ENCODE results near the gene CALCA.

The CALCA gene

GRCh38 chr11:14973621-14974514 lies 1.7 kb upstream of the CALCA start:
- peak; percentile 61 for DNase-seq
- TF ChIP-seq, protein P1, sequence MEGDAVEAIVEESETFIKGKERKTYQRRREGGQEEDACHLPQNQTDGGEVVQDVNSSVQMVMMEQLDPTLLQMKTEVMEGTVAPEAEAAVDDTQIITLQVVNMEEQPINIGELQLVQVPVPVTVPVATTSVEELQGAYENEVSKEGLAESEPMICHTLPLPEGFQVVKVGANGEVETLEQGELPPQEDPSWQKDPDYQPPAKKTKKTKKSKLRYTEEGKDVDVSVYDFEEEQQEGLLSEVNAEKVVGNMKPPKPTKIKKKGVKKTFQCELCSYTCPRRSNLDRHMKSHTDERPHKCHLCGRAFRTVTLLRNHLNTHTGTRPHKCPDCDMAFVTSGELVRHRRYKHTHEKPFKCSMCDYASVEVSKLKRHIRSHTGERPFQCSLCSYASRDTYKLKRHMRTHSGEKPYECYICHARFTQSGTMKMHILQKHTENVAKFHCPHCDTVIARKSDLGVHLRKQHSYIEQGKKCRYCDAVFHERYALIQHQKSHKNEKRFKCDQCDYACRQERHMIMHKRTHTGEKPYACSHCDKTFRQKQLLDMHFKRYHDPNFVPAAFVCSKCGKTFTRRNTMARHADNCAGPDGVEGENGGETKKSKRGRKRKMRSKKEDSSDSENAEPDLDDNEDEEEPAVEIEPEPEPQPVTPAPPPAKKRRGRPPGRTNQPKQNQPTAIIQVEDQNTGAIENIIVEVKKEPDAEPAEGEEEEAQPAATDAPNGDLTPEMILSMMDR (IDR thresholded peaks at IDR 0.05): no peak
- Mint-ChIP-seq H3K36me3 (ENCODE audit: low read depth) (no peaks in the 10 kb centered on the region), H3K4me3 (peak overlapping the region; percentile 78), H3K9me3 (no peaks in the 10 kb centered on the region), H3K27me3 (ENCODE audit: low read depth, poor library complexity) (peaks cover 97% of the 10 kb centered on the region), H3K4me1 (peaks cover 38% of the 10 kb centered on the region), H3K27ac (no peak overlapping the region)

DNA sequence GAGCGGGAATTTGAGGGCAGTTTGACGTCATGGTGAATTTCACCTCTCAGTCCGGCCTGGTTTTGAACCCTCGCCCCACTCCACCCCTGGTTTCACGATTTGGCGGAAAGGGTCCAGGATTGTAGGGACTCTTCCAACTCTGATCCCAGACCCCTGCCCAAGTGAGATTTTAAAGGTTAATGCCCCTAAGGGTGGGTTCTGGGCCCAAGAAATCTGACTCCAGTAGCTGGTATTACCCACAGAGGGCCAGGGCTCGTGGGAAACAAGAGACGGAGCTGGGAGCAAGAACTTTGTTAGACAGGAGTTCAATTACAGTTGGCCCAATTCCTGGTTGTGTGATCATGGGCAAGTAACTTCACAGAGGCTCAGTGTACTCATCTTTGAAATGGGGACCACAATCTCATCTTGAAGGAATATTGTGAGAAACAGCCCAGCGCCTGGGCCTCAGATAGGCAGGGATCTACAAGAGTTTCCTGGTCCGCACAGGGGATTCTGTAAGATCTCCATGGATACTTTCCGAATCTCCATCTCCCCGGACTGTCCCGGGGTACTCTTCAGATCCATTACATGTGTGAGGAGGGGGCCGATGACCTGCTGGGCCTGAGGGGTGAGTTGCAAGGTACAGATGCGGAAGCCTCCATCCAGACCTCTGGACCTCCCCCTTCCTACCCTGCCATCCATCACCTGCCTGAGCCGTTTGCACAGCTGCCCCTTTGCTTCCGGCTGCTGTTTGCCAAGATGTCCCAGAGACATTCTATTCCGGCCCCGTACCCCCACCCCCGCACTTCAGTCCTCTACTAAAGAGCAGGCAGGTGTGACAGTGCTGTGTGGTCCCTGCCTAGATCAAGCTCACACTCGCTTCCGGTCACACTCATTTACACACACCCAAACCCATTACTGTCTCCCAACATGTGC lies 687 bp upstream of the CALCA start:
- Mint-ChIP-seq H3K27me3 (ENCODE audit: low read depth, poor library complexity) (peaks cover 99% of the 10 kb centered on the region), H3K4me1 (peaks cover 38% of the 10 kb centered on the region), H3K27ac (no peak overlapping the region), H3K4me3 (peak overlapping the region; percentile 78), H3K9me3 (no peaks in the 10 kb centered on the region), H3K36me3 (ENCODE audit: low read depth) (no peaks in the 10 kb centered on the region)
- DNase-seq: peak; percentile 14
- TF ChIP-seq, protein P1 (IDR thresholded peaks at IDR 0.05): no peak

- H3K36me3 Mint-ChIP-seq (ENCODE audit: low read depth): no peaks in the 10 kb centered on the region
- peaks cover 82% of the 10 kb centered on the region for H3K27me3 Mint-ChIP-seq (ENCODE audit: low read depth, poor library complexity)
- peaks cover 29% of the 10 kb centered on the region for H3K4me1 Mint-ChIP-seq
- H3K27ac Mint-ChIP-seq: no peak overlapping the region
- H3K9me3 Mint-ChIP-seq: no peaks in the 10 kb centered on the region
- TF ChIP-seq, protein P1 (IDR thresholded peaks at IDR 0.05): peak; percentile 73
- no peak overlapping the region for H3K4me3 Mint-ChIP-seq
- DNase-seq: peak; percentile 88
Measured at GRCh38 chr11:14969901-14970323, 2.2 kb downstream of the CALCA start.

- Mint-ChIP-seq H3K9me3 (no peaks in the 10 kb centered on the region), H3K27me3 (ENCODE audit: low read depth, poor library complexity) (peaks cover 61% of the 10 kb centered on the region), H3K4me1 (peaks cover 7% of the 10 kb centered on the region), H3K4me3 (no peak overlapping the region), H3K27ac (no peak overlapping the region), H3K36me3 (ENCODE audit: low read depth) (no peaks in the 10 kb centered on the region)
- no peak for DNase-seq
- TF ChIP-seq, protein P1 (IDR thresholded peaks at IDR 0.05): no peak
Measured at GRCh38 chr11:14967581-14968243, 4.4 kb downstream of the CALCA start.

GRCh38 chr11:14956111-14956510 lies 16.0 kb downstream of the CALCA start:
- no peaks in the 10 kb centered on the region for H3K9me3 Mint-ChIP-seq
- H3K27ac Mint-ChIP-seq: no peak overlapping the region
- H3K27me3 Mint-ChIP-seq (ENCODE audit: low read depth, poor library complexity): peaks cover 12% of the 10 kb centered on the region
- H3K4me3 Mint-ChIP-seq: no peak overlapping the region
- TF ChIP-seq, protein P1 (IDR thresholded peaks at IDR 0.05): no peak
- H3K4me1 Mint-ChIP-seq: no peaks in the 10 kb centered on the region
- DNase-seq: no peak
- H3K36me3 Mint-ChIP-seq (ENCODE audit: low read depth): no peaks in the 10 kb centered on the region
